ENCODE measurements around the gene GTF2I. TPM values are rescaled to one million over a fixed set of nuclear protein-coding genes. Genes with fewer than 3 reads are reported as not detected.
"Not testable (repeated sequence)": the region's sequence is repeated elsewhere in the genome, so short reads cannot be mapped to it uniquely, and the experiment has no call there.

The GTF2I gene
- total RNA-seq, 1 experiment from 2014 or later, result 138 TPM

GRCh38 chr7:74684921-74685320 lies 27.4 kb downstream of the GTF2I start:
- no TSS peak for BruUV-seq (replicated peaks)
- POLR2A ChIA-PET (ENCODE audit: unreplicated experiment), result no interaction called here
- CTCF ChIA-PET, result no interaction called here
- Histone ChIP-seq H3K9me2 (replicated peaks; ENCODE audit: low read length) (no peaks in the 10 kb centered on the region), H2AFZ (ENCODE audit: low read length) (no peak overlapping the region), H3K4me2 (ENCODE audit: low read length) (no peak overlapping the region), H3K79me2 (ENCODE audit: low read length) (peaks cover 89% of the 10 kb centered on the region), H3K27ac (ENCODE audit: low read length) (no peak overlapping the region), H3K4me3 (ENCODE audit: low read length) (no peak overlapping the region), H3K27me3 (ENCODE audit: low read length) (no peaks in the 10 kb centered on the region), H3K4me1 (ENCODE audit: insufficient read depth, low read length) (no peaks in the 10 kb centered on the region), H4K20me1 (ENCODE audit: low read length) (peaks cover 8% of the 10 kb centered on the region; the same call in 1 of the 2 replicates), H3F3A (ENCODE audit: low read length, unreplicated experiment) (no peaks in the 10 kb centered on the region), H3K36me3 (ENCODE audit: low read depth, low read length) (no peaks in the 10 kb centered on the region; the same call in none of the 2 replicates), H3K9ac (ENCODE audit: low read length) (no peak overlapping the region), H3K9me3 (ENCODE audit: low read length) (no peaks in the 10 kb centered on the region)
- ATAC-seq (no peak), DNase-seq (no peak)
- intact Hi-C loops (cut with micrococcal nuclease), result loop anchor here (10.0 kb wide), 1 partner anchor 60 kb away; no protein-coding TSS in a partner anchor
- TF ChIP-seq EZH2 (IDR thresholded peaks at IDR 0.05; ENCODE audit: low read length, unreplicated experiment) (no peak), EZH2phosphoT487 (IDR thresholded peaks at IDR 0.05; ENCODE audit: borderline replicate concordance, low read length) (no peak)
- TF ChIP-seq, protein P1, sequence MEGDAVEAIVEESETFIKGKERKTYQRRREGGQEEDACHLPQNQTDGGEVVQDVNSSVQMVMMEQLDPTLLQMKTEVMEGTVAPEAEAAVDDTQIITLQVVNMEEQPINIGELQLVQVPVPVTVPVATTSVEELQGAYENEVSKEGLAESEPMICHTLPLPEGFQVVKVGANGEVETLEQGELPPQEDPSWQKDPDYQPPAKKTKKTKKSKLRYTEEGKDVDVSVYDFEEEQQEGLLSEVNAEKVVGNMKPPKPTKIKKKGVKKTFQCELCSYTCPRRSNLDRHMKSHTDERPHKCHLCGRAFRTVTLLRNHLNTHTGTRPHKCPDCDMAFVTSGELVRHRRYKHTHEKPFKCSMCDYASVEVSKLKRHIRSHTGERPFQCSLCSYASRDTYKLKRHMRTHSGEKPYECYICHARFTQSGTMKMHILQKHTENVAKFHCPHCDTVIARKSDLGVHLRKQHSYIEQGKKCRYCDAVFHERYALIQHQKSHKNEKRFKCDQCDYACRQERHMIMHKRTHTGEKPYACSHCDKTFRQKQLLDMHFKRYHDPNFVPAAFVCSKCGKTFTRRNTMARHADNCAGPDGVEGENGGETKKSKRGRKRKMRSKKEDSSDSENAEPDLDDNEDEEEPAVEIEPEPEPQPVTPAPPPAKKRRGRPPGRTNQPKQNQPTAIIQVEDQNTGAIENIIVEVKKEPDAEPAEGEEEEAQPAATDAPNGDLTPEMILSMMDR (conservative IDR thresholded peaks at IDR 0.05; ENCODE audit: low read depth, low read length), result no peak

- Histone ChIP-seq H3K4me2 (ENCODE audit: low read length) (no peak overlapping the region), H3K27ac (ENCODE audit: low read length) (no peak overlapping the region), H3F3A (ENCODE audit: low read length, unreplicated experiment) (no peaks in the 10 kb centered on the region), H3K9me2 (replicated peaks; ENCODE audit: low read length) (no peaks in the 10 kb centered on the region), H3K79me2 (ENCODE audit: low read length) (peaks cover 41% of the 10 kb centered on the region), H3K4me3 (ENCODE audit: low read length) (no peak overlapping the region), H4K20me1 (ENCODE audit: low read length) (peaks cover 4% of the 10 kb centered on the region; the same call in 1 of the 2 replicates), H3K27me3 (ENCODE audit: low read length) (no peaks in the 10 kb centered on the region), H3K4me1 (ENCODE audit: insufficient read depth, low read length) (no peaks in the 10 kb centered on the region), H3K9ac (ENCODE audit: low read length) (no peak overlapping the region), H3K36me3 (ENCODE audit: low read depth, low read length) (peaks cover 33% of the 10 kb centered on the region), H2AFZ (ENCODE audit: low read length) (no peak overlapping the region), H3K9me3 (ENCODE audit: low read length) (no peaks in the 10 kb centered on the region)
- TF ChIP-seq, protein P1 (conservative IDR thresholded peaks at IDR 0.05; ENCODE audit: low read depth, low read length), result no peak
- TF ChIP-seq EZH2phosphoT487 (IDR thresholded peaks at IDR 0.05; ENCODE audit: borderline replicate concordance, low read length) (no peak), EZH2 (IDR thresholded peaks at IDR 0.05; ENCODE audit: low read length, unreplicated experiment) (no peak)
- CTCF ChIA-PET, result no interaction called here
- ATAC-seq (no peak), DNase-seq (no peak)
- intact Hi-C loops (cut with micrococcal nuclease), result no loop called here
- POLR2A ChIA-PET (ENCODE audit: unreplicated experiment), result no interaction called here
- no TSS peak for BruUV-seq (replicated peaks)
Observed at GRCh38 chr7:74690474-74690873, 33.0 kb downstream of the GTF2I start.

- H3K27ac ChIP-seq (ENCODE audit: low read length); intact Hi-C loops (cut with micrococcal nuclease); H3K9ac ChIP-seq (ENCODE audit: low read length); H3K4me2 ChIP-seq (ENCODE audit: low read length); H3F3A ChIP-seq (ENCODE audit: low read length, unreplicated experiment); H3K79me2 ChIP-seq (ENCODE audit: low read length); H3K27me3 ChIP-seq (ENCODE audit: low read length); POLR2A ChIA-PET (ENCODE audit: unreplicated experiment); H3K4me3 ChIP-seq (ENCODE audit: low read length); DNase-seq; H3K9me2 ChIP-seq (replicated peaks; ENCODE audit: low read length); ATAC-seq; H2AFZ ChIP-seq (ENCODE audit: low read length); CTCF ChIA-PET; BruUV-seq (replicated peaks); H3K4me1 ChIP-seq (ENCODE audit: insufficient read depth, low read length); H4K20me1 ChIP-seq (ENCODE audit: low read length); H3K9me3 ChIP-seq (ENCODE audit: low read length): not testable (repeated sequence)
- H3K36me3 ChIP-seq (ENCODE audit: low read depth, low read length), result peaks cover 70% of the 10 kb centered on the region
Observed at GRCh38 chr7:74704419-74704818, 46.9 kb downstream of the GTF2I start.

All from PC-3 (cell line).